HG02973 (cell line): ENCODE results near the gene CBARP.

Experiments used
- ATAC-seq: cut with Tn5 transposase; IDR thresholded peaks from one replicate; pipeline ENCODE4 v1.9.1; 2021; ENCODE audit warnings: moderate library complexity; ENCODE audit not compliant: unreplicated experiment

The CBARP gene

GRCh38 chr19:1275976-1276627 is 38.3 kb upstream of the CBARP start:
- ATAC-seq, result no peak

GRCh38 chr19:1275260-1275975 is 37.6 kb upstream of the CBARP start, which contains the start of gene FAM174C:
Gene FAM174C (plus strand): TSS chr19:1275530. CDS start chr19:1275550, 20 bp downstream.
- peak; percentile 54 for ATAC-seq

DNA sequence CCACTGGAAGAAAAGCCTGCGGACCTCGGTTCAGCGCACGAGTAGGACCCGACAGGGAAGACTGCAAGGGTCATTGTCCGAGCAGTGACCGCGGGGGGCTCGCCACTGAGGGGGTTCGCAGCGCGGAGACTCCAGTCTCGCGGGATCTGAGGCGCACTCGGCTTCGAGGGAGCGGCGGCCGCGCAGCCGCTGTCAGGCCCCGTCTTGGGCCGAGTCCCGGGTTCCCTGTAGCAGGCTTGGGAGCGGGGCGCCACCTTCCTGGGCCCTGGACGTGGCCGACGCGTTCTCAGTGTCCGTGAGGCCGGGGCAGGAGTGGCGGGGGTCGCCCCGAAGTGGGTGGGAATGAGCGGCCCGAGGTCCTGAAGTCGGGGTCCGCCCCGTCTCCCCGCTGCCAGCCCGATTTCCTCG is 37.1 kb upstream of the CBARP start:
- ATAC-seq, result no peak

- no peak for ATAC-seq
Measured at GRCh38 chr19:1274081-1274851, 36.5 kb upstream of the CBARP start.

DNA sequence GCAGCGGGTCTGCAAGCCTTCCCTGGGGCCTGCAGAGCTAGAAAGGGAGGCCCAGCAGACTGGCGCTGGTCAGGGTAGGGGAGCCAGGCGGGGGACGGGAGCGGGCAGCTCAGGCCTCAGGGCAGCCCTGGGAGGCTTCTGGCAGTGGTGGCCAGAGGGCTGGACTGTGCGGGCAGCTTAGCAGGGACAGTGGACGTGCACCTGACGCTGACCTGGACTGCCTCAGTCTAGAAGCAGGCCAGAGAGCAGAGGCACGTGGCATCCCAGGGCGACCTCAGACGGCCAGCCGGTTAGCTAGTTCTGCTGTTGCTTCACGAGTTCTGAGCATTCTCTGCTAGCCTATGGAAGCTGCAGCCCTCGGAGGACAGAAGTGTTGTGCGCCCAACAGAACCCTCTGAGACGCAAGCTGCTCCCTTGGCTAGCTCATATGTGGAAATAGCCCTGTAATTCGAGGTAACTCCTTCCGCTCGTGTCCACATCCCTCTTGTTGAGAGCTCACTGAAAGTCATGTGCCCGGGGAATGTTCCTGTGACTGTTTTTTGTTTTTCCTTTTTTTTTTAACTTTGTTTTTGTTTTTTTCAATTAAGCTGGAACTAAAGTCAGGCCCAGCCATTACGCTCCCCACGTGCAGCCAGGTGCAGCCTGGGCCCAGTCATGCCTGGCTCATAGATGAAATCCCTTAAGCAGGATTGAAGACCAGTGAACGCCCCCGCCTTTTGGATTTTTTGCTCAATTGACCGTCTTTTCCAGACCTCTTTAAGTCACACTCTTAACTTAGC is 35.6 kb upstream of the CBARP start:
- ATAC-seq, result no peak

DNA sequence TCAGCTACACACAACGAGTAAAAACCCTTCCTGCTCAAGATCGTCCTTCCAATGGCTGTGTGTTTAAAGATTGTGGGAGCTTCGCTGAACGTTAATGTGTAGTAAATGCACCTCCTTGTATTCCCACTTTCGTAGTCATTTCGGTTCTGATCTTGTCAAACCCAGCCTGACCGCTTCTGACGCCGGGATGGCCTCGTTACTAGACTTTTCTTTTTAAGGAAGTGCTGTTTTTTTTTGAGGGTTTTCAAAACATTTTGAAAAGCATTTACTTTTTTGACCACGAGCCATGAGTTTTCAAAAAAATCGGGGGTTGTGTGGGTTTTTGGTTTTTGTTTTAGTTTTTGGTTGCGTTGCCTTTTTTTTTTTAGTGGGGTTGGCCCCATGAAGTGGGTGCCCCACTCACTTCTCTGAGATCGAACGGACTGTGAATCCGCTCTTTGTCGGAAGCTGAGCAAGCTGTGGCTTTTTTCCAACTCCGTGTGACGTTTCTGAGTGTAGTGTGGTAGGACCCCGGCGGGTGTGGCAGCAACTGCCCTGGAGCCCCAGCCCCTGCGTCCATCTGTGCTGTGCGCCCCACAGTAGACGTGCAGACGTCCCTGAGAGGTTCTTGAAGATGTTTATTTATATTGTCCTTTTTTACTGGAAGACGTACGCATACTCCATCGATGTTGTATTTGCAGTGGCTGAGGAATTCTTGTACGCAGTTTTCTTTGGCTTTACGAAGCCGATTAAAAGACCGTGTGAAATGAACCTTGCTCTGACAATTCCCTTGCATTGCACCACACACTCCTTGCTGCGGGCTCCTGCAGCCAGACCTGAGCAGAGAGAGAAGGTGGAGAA is 34.8 kb upstream of the CBARP start:
- no peak for ATAC-seq

GRCh38 chr19:1271528-1272422 is 34.0 kb upstream of the CBARP start:
- no peak for ATAC-seq

- no peak for ATAC-seq
Measured at GRCh38 chr19:1270854-1271527, 33.2 kb upstream of the CBARP start.

- no peak for ATAC-seq
Measured at GRCh38 chr19:1270213-1270853, 32.5 kb upstream of the CBARP start.

GRCh38 chr19:1269478-1270212 is 31.8 kb upstream of the CBARP start:
- peak; percentile 19 for ATAC-seq

DNA sequence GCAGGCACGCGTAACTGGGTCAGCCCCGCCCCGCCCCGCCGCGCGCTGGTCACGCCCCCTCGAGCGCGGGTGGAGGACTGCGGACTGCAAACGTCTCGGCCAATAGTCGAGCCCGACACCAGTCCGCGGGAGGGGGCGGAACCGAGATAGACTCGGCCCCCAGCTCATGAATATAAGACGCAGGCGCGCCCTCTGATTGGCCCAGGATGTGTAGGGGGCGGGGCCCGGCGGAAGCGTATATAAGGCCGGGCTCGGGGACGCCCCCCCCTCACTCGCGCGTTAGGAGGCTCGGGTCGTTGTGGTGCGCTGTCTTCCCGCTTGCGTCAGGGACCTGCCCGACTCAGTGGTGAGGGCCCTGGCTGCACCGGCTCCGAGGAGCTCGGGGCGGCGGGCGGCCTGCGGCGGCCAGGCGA is 31.3 kb upstream of the CBARP start, which contains the start of gene CIRBP:
Gene CIRBP, plus strand, starts transcription at position 268 of the 413 bp plus-strand sequence. CDS start 1,602 bp downstream, outside the sequence.
- ATAC-seq, result peak; percentile 44

- ATAC-seq, result no peak
Measured at GRCh38 chr19:1268226-1269064, 30.6 kb upstream of the CBARP start.

GRCh38 chr19:1267477-1268225 is 29.8 kb upstream of the CBARP start:
- no peak for ATAC-seq

- ATAC-seq, result peak; percentile 11
Measured at GRCh38 chr19:1266916-1267476, 29.2 kb upstream of the CBARP start.
